Heart left ventricle (tissue), 13 donors: ENCODE results near the gene DNAH17.

ENCODE experiments used
- CTCF ChIP-seq, 12 donors: fragments of 200-600 bp; sonication (generic) in 4 of 12; IDR thresholded peaks; one replicate each; pipeline versions ENCODE4 v1.5.0 to v1.8.0; 2018 to 2022; ENCODE audit warnings: antibody characterized with exemption in 12 of 12, mild to moderate bottlenecking in 5 of 12
- POLR2A ChIP-seq, 2 donors: fragments of 450-650 bp; IDR thresholded peaks; one replicate each; pipeline ENCODE4 v1.6.1; 2017; ENCODE audit warnings: antibody characterized with exemption in 2 of 2, mild to moderate bottlenecking in 2 of 2, moderate library complexity in 2 of 2
- donor health status: ischemic (EF 13 %, LVEDD 7.1; RV severe dilation, severe dysfunction).
- donor health status: DM: no; HTN: yes; CAD: no.
- donor health status: DM: no; HTN: no; CAD: no.
- donor health status: ischemic (EF 25% LVEDD 6.9; RV normal size, moderate dysfunction).
- donor health status: ischemic (EF 25% LVEDD 5.7; RV mildly dilated, moderate dysfunction).
- donor health status: ischemic (EF 35%, LVEDD 5.7; RV mildly dilated, moderate dysfunction).
- donor health status: nonischemic (EF 11% LVEDD 7.7; RV severe dilation, severe dysfunction).
- donor health status: DM: yes; HTN: yes; CAD: no.
- donor health status: PGD.
- donor health status: ischemic (EF 29% LVEDD 5.4; RV normal size, mild dysfunction).
- donor health status: nonischemic (EF 23%, LVEDD 6.1; RV moderate dilation, normal function).

GRCh38 chr17:78583091-78583490 lies 5.9 kb upstream of the DNAH17 start:
- no peak for TF ChIP-seq CTCF (IDR thresholded peaks at IDR 0.05)
- no peak for TF ChIP-seq POLR2A (IDR thresholded peaks at IDR 0.05)
